ENCODE data around the gene FSTL4.

DNA sequence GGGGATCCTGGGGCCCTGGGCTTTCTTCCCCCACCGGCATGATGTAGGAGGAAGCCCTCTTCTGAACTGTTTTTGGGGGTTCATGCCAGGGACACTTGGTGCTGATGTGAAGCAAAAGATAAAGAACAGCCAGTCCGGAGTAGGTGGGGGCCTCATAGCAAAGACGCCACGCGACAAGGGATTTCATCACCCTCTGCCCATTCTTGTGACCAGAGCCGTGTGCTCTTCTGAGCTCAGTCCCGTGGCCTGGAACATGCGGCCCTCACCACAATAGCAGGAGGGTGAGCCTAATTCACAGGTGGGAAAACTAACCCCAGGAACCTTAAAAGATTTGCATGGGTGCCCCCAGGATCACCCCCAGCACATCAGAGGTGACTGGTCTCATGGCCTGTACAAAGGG lies 334.6 kb downstream of the FSTL4 start:
- TF ChIP-seq POLR2AphosphoS5 (IDR thresholded peaks at IDR 0.05) (no peak), POLR2A (IDR thresholded peaks at IDR 0.05) (no peak)
- TF ChIP-seq, protein P1, sequence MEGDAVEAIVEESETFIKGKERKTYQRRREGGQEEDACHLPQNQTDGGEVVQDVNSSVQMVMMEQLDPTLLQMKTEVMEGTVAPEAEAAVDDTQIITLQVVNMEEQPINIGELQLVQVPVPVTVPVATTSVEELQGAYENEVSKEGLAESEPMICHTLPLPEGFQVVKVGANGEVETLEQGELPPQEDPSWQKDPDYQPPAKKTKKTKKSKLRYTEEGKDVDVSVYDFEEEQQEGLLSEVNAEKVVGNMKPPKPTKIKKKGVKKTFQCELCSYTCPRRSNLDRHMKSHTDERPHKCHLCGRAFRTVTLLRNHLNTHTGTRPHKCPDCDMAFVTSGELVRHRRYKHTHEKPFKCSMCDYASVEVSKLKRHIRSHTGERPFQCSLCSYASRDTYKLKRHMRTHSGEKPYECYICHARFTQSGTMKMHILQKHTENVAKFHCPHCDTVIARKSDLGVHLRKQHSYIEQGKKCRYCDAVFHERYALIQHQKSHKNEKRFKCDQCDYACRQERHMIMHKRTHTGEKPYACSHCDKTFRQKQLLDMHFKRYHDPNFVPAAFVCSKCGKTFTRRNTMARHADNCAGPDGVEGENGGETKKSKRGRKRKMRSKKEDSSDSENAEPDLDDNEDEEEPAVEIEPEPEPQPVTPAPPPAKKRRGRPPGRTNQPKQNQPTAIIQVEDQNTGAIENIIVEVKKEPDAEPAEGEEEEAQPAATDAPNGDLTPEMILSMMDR (IDR thresholded peaks at IDR 0.05), result no peak
